ENCODE results near the gene EXOC6B. TPM values are rescaled to one million over a fixed set of nuclear protein-coding genes. Genes with fewer than 3 reads are reported as not detected.

Gene EXOC6B
- total and polyA plus RNA-seq, 2 of the 8 experiments (the other 6 are each of a cell fraction or from before 2014, with no cell fraction given) = 13.5 to 33.0 TPM

DNA sequence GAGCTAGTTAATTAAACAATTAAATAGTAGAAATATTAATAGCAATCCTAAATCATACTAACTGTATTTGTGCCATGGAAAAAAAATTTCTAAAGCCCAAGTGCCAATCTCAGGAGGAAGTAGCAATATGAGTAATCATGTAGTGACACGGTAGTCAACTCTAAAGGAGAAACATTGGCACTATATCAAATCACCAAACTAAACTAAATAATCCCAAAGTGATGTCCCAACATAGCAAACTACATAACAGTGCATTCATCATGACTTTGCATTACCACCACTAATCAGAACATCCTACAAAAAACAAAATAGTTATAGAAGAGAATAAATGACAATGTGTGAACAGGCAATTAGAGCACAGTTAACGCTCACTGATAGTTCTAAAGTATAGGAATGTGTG, 195.1 kb downstream of the EXOC6B start:
- H4K5ac ChIP-seq (ENCODE audit: insufficient read length, low read depth, low read length) = no peak overlapping the region
- H3K4me3 ChIP-seq (ENCODE audit: extremely low read depth in 1 of 4, insufficient read depth in 2 of 4, low read depth in 3 of 4, low read length in 4 of 4) = no peak overlapping the region
- 0 out of 4 replicates have a peak, but pooled peaks cover 0 to 4% of the 10 kb centered on the region in 2 experiments for H3K79me2 ChIP-seq (ENCODE audit: control insufficient read depth in 1 of 2, insufficient read depth in 2 of 2, low read length in 2 of 2)
- no peak overlapping the region for H3K18ac ChIP-seq (ENCODE audit: extremely low read depth, low read length)
- H2BK12ac ChIP-seq (ENCODE audit: low read depth, low read length) = no peak overlapping the region
- no peak overlapping the region for H3K14ac ChIP-seq (ENCODE audit: insufficient read length)
- ChIA-PET CTCF (ENCODE audit: partially characterized antibody) (no interaction called here), POLR2A (ENCODE audit: partially characterized antibody) (interaction anchor here (0.8 kb wide), 1 partner anchor 8 kb away, joined by 3 read pairs; no protein-coding TSS in a partner anchor)
- H3K4ac ChIP-seq (replicated peaks; ENCODE audit: insufficient read length, low read depth, low read length) = no peak overlapping the region
- H3K9ac ChIP-seq (replicated peaks in 1 of 4; ENCODE audit: extremely low read depth in 1 of 4, low read depth in 3 of 4, low read length in 3 of 4) = no peak overlapping the region
- H3K27ac ChIP-seq (ENCODE audit: low read depth, low read length) = no peak overlapping the region
- no peak overlapping the region for H4K91ac ChIP-seq (replicated peaks; ENCODE audit: insufficient read length, low read length)
- FAIRE-seq (no peak), DNase-seq (ENCODE audit: low read depth in 1 of 2, low spot score in 2 of 2) (no peak)
- no peak overlapping the region for H3K4me2 ChIP-seq (ENCODE audit: insufficient read depth in 1 of 2, low read depth in 2 of 2, low read length in 2 of 2)
- no peaks in the 10 kb centered on the region for H3K36me3 ChIP-seq (ENCODE audit: control insufficient read depth in 2 of 4, insufficient read depth in 4 of 4, low read length in 3 of 4)
- no peak overlapping the region for H2BK20ac ChIP-seq (ENCODE audit: low read length)
- H3K56ac ChIP-seq (replicated peaks; ENCODE audit: insufficient read length, low read depth, low read length) = no peak overlapping the region
- H4K20me1 ChIP-seq (replicated peaks in 1 of 2; ENCODE audit: control insufficient read depth in 1 of 2, insufficient read depth in 2 of 2, low read length in 2 of 2) = peaks cover 0 to 2% of the 10 kb centered on the region in 2 experiments
- H2AK5ac ChIP-seq (ENCODE audit: low read depth, low read length) = no peak overlapping the region
- H3K27me3 ChIP-seq (replicated peaks in 1 of 4; ENCODE audit: control insufficient read depth in 3 of 4, extremely low read depth in 1 of 4, insufficient read depth in 3 of 4, low read length in 3 of 4) = no peaks in the 10 kb centered on the region
- no peak overlapping the region for H2AFZ ChIP-seq (ENCODE audit: low read length)
- 93% methylated on average over 2 of the region's 2 CpGs; no CpG with 5 or more reads in 1 of the 2 experiments for WGBS, 2 experiments (ENCODE audit: extremely low coverage in 1 of 2, insufficient coverage in 1 of 2, insufficient read length in 1 of 2, insufficient replicate concordance in 2 of 2, low coverage in 1 of 2, low lambda C conversion rate in 2 of 2, missing lambda C conversion rate in 1 of 2)
- no peak overlapping the region for H2BK120ac ChIP-seq (replicated peaks; ENCODE audit: low read depth, low read length)
- no peaks in the 10 kb centered on the region for H3K79me1 ChIP-seq (ENCODE audit: low read depth, low read length)
- no peak overlapping the region for H4K8ac ChIP-seq (ENCODE audit: extremely low read depth, insufficient read depth, low read length)
- peaks cover 0 to 4% (median 1%) of the 10 kb centered on the region in 4 experiments; a peak in 2 of 7 replicates for H3K4me1 ChIP-seq (replicated peaks in 1 of 4; ENCODE audit: control insufficient read depth in 3 of 4, insufficient read depth in 4 of 4, low read length in 3 of 4)
- no peak overlapping the region for H2BK5ac ChIP-seq (ENCODE audit: low read depth, low read length)
- H3K23me2 ChIP-seq (ENCODE audit: low read depth, low read length) = no peaks in the 10 kb centered on the region
- H2BK15ac ChIP-seq (ENCODE audit: low read length) = no peak overlapping the region
- no peaks in the 10 kb centered on the region for H3K9me3 ChIP-seq (ENCODE audit: insufficient read depth in 2 of 2, low read depth in 1 of 2, low read length in 1 of 2)
- TF ChIP-seq SIX5 (IDR thresholded peaks at IDR 0.05; ENCODE audit: low read depth, low read length) (no peak), CREB1 (IDR thresholded peaks at IDR 0.05) (no peak), POLR2AphosphoS5 (IDR thresholded peaks at IDR 0.05; ENCODE audit: low read depth, low read length) (no peak), SP1 (IDR thresholded peaks at IDR 0.05; ENCODE audit: low read depth, low read length) (no peak), JUND (IDR thresholded peaks at IDR 0.05; ENCODE audit: low read length) (no peak), TCF12 (IDR thresholded peaks at IDR 0.05; ENCODE audit: low read depth, low read length) (no peak), TEAD4 (IDR thresholded peaks at IDR 0.05; ENCODE audit: low read depth, low read length) (no peak), EP300 (IDR thresholded peaks at IDR 0.05; ENCODE audit: borderline replicate concordance in 1 of 2, low read depth in 2 of 2, low read length in 2 of 2) (no peak)
- TF ChIP-seq, protein P1, sequence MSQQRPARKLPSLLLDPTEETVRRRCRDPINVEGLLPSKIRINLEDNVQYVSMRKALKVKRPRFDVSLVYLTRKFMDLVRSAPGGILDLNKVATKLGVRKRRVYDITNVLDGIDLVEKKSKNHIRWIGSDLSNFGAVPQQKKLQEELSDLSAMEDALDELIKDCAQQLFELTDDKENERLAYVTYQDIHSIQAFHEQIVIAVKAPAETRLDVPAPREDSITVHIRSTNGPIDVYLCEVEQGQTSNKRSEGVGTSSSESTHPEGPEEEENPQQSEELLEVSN (IDR thresholded peaks at IDR 0.05) = no peak
- TF ChIP-seq, protein P2, sequence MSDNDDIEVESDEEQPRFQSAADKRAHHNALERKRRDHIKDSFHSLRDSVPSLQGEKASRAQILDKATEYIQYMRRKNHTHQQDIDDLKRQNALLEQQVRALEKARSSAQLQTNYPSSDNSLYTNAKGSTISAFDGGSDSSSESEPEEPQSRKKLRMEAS (IDR thresholded peaks at IDR 0.05) = no peak
- TF ChIP-seq, protein P3, sequence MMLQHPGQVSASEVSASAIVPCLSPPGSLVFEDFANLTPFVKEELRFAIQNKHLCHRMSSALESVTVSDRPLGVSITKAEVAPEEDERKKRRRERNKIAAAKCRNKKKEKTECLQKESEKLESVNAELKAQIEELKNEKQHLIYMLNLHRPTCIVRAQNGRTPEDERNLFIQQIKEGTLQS (IDR thresholded peaks at IDR 0.05; ENCODE audit: insufficient read depth, low read depth, low read length) = no peak
- H3K23ac ChIP-seq (ENCODE audit: insufficient read length) = no peak overlapping the region
